HG02970 (cell line): ENCODE measurements around the gene HOXA4.

Source experiments
- ATAC-seq: cut with Tn5 transposase; IDR thresholded peaks from one replicate; pipeline ENCODE4 v1.9.1; 2021; ENCODE audit warnings: mild to moderate bottlenecking, moderate library complexity, moderate number of reproducible peaks; ENCODE audit not compliant: unreplicated experiment, low FRiP score

HOXA4 gene

GRCh38 chr7:27109466-27110185, 20.9 kb downstream of the HOXA4 start:
- no peak for ATAC-seq

- ATAC-seq, result no peak
Measured at GRCh38 chr7:27108390-27109127, 22.0 kb downstream of the HOXA4 start.

GRCh38 chr7:27107391-27108381, 22.9 kb downstream of the HOXA4 start:
- no peak for ATAC-seq

- no peak for ATAC-seq
Measured at GRCh38 chr7:27106901-27107240, 23.7 kb downstream of the HOXA4 start.

GRCh38 chr7:27106181-27106900, 24.2 kb downstream of the HOXA4 start:
- no peak for ATAC-seq

GRCh38 chr7:27105301-27106031, 25.1 kb downstream of the HOXA4 start:
- no peak for ATAC-seq

GRCh38 chr7:27104341-27105058, 26.1 kb downstream of the HOXA4 start:
- ATAC-seq, result no peak

- no peak for ATAC-seq
Measured at GRCh38 chr7:27103489-27104226, 26.9 kb downstream of the HOXA4 start.

GRCh38 chr7:27102581-27103442, 27.7 kb downstream of the HOXA4 start, which contains the start of gene HOXA2:
Gene HOXA2, minus strand, starts transcription at chr7:27102683. Its CDS starts 183 bp downstream, at chr7:27102500.
- no peak for ATAC-seq

- no peak for ATAC-seq
Measured at GRCh38 chr7:27101957-27102580, 28.5 kb downstream of the HOXA4 start.

GRCh38 chr7:27101171-27101956, 29.2 kb downstream of the HOXA4 start:
- ATAC-seq, result no peak

GRCh38 chr7:27100694-27101170, 29.8 kb downstream of the HOXA4 start:
- no peak for ATAC-seq

GRCh38 chr7:27099453-27100370, 30.8 kb downstream of the HOXA4 start:
- ATAC-seq, result no peak

GRCh38 chr7:27098578-27099451, 31.7 kb downstream of the HOXA4 start:
- ATAC-seq, result no peak
